ENCODE measurements around the gene PTPRF.

The PTPRF gene

DNA sequence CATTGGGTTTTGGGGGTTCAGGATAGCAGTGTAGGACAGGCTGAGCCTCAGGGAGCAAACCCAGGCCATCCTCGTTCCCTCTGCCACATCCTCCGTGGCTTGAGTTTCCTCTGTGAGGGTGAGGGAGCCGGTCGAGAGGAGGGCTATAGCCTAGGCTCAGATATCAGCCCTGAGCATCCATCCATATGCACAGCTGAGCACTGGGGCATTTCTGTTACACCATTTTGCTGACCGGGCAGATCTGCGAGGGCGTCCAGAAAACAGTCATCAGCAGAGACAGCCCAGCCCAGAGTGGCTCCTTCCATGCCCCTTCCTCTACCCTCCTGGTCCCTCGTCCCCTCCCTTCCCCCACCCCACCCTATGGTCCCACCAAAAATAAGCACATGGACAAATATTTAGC is 53.5 kb downstream of the PTPRF start:
- no peak for DNase-seq

DNA sequence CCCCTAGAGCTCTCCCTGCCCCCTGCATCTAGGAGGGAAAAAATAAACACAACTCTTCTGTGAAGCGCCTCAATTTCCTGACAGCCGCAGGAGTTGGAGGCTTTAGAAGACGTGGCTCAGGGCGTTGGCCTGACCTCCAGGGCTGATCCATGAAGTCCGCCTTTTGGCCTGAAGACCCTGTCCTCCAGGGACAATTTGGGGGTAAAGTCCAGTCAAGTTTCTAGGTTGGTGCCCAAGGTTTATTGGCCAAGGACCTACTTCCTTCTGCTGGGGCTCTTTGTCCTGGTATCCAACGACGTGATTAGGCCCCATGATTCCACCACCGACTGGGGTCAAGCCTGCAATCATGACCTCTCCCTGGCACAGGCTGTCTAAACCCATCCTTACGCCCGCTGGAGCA is 54.9 kb downstream of the PTPRF start:
- no peak for DNase-seq

DNA sequence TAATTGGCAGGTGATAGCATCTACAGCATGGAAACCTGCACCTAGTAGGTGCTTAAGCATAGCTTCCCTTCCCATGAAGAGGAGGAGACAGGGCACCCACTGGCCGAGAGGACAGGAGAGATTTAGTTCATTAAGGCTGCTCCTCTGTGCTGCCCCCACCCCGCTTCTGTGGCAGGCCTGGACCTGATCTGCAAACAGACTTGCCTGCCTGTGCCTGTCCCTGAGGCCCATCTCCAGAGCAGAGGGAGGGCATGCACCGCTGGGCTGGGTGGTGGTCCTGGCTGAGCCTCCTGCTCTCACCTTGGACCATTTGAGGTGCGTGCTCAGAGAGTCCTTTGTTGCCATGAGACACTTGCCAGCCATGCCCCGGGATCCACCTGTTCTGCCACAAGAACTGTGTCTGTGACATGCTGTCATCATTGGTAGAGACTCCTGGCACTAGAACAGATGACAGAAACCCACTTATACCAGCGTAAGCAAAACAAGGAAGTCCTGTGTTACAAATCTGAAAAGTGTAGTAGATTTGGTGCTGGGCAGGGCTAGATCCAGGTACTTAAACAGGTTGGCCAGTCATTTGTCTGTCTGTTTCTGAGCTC is 55.6 kb downstream of the PTPRF start:
- no peak for DNase-seq

DNA sequence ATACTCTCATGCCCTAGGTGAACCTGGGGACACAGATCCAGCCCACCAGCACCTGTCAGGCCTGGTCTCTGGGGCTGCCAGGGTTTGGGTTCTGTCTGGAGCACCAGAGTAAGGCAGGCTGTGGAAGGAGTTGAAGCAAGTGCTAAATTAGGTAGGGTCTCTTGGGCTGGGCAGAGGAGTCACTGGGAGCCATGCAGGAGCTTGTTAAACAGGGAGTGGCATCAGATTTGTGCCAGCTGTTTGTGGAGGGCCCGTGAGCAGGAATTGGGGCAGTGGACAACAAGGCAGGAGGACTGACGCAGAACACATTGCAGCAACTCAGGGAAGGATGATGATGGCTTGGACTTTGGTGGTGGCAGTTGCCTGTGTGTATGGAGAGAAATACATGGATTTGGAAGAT is 56.3 kb downstream of the PTPRF start:
- no peak for DNase-seq

DNA sequence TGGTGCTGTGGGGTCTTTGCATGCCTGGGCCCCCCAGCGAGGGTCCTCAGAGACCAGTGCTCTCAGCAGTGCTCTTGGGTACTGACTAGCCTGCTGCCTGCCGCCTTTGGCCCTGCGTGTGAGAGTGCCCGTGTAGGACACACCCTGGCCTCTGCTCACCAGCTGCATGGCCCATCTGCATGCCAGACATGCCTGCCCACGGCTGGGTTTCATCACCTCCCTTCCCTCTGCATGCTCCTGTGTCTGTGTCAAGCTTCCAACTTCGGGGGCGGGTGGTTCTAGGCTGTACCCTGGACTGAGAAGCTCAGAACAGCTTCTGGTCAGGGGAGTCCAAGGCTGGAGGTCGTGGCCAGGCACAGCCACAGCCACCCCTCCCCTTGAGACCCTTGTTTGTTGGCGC is 56.9 kb downstream of the PTPRF start:
- no peak for DNase-seq

DNA sequence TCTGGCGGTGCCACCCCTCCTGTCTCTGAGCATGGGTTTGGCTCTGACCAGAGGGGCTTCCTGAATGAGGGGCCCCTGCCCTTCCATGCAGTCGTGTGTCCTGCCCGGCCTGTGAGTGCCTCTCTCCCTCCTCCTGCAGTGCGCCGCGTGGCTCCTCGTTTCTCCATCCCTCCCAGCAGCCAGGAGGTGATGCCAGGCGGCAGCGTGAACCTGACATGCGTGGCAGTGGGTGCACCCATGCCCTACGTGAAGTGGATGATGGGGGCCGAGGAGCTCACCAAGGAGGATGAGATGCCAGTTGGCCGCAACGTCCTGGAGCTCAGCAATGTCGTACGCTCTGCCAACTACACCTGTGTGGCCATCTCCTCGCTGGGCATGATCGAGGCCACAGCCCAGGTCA is 57.9 kb downstream of the PTPRF start:
- DNase-seq: no peak

DNA sequence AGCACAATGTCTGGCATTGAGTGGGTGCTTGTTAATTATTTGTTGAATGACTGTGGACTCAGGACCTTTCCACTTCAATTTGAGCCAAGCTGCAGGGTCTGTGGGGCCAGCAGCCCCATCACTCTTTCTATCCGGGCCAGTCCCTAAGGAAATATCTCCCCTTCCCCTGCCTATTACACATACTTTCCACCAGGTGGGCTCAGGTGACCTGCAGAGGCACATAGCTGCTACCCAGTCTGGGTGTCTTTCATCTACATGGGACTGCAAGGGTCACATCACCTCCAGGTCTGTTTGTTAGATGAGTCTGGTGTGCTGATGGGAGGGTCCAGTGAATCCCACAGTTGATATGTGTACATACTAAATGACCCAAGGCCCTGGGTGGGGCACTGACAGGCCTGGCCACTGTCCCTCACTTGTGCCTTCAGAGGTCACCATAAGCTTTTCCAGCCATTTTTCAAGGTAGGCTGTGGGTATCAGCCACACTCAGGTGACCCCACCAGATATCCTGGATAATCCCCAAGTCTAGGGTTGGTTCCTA is 59.8 kb downstream of the PTPRF start:
- no peak for DNase-seq

DNA sequence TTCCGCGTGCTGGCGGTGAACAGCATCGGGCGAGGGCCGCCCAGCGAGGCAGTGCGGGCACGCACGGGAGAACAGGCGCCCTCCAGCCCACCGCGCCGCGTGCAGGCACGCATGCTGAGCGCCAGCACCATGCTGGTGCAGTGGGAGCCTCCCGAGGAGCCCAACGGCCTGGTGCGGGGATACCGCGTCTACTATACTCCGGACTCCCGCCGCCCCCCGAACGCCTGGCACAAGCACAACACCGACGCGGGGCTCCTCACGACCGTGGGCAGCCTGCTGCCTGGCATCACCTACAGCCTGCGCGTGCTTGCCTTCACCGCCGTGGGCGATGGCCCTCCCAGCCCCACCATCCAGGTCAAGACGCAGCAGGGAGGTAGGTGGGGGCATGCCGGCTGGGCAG is 60.5 kb downstream of the PTPRF start:
- DNase-seq: no peak

DNA sequence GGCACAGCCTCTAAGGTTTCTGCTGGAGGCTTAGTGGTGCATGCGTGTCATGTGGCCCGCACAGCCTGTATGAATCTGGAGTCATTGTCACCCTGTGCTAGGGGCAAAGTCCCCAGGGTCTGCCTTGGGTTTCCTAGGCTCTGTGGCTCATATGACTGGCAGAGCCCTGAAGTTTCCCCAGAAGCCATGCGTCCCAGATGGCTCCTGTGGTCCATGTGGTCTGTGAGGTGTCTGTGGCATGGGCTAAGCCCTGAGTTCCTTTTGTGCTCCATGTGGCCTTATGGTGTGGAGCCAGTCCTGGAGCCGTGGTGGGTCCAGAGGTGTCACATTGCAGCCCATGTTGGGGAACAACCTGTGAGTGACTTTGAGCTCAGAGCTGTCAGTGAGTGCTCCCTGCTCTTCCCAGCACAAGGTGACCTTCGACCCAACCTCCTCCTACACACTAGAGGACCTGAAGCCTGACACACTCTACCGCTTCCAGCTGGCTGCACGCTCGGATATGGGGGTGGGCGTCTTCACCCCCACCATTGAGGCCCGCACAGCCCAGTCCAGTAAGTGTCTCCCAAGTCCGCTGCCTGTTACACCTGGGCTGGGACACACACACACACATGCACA is 61.5 kb downstream of the PTPRF start:
- DNase-seq: no peak

DNA sequence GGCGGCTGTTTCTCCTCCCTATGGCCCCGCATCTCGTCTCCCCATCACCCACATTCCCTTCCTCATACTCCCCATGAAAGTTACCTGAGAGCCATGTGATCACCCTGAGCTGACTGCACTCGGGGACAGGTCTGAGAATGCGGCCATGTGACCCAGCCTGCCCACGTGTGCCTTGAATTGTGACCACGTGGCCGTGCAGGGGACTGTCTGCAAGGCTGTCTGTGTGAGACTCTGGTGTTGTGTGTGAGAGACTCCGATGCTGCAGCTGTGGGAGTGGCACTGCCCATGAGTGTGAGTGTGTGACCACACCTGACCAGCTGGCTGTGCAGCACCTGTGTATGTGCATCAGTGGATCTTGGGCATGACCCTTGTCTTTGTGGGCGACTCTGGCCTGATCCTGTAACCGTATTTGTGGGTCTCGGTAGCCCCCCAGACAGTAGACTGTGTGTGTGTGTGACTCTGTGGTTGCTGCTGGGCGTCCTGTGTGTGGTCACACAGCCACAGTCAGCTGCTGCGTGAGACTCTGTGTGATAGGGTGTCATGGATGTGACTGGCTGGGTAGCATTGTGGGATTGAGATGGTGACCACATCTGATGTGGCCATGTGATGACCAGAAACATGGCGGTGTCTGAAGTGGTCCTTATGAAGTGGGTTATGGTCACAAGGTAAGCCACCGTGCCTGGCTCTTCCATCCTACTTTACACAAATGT is 62.4 kb downstream of the PTPRF start:
- DNase-seq: no peak

DNA sequence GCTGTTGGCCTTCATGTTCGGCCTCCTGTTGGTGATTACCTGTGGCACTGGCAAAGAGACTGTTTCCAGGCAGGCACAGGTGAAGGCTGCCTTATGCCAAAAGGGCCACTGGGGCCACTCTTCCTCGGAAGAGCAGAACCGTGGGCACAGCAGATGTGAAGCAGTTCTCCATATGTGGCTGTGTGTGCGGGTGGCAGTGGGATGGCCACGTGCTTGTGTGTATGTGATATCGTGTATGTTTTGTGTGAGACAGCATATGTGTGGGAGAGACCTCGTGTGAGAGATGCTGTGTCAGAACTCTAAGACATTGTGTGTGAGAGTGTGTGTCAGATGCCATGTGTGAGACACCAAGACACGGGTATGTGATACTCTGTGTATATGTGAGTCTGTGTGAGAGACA is 65.9 kb downstream of the PTPRF start:
- DNase-seq: no peak

DNA sequence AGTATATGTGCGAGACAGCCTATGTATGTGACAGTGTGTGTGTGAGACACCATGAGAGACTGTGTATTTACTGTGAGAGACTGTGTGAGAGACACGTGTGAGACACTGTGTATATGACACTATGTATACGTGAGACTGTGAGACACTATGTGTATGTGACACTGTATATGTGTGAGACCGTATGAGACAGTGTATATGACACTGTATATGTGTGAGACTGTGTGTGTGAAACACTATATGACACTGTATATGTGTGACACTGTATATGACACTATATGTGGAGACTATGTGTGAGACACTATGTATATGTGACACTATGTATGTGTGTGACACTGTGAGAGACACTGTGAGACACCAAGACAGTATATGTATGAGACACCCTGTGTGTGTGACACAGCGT is 66.3 kb downstream of the PTPRF start:
- no peak for DNase-seq

DNA sequence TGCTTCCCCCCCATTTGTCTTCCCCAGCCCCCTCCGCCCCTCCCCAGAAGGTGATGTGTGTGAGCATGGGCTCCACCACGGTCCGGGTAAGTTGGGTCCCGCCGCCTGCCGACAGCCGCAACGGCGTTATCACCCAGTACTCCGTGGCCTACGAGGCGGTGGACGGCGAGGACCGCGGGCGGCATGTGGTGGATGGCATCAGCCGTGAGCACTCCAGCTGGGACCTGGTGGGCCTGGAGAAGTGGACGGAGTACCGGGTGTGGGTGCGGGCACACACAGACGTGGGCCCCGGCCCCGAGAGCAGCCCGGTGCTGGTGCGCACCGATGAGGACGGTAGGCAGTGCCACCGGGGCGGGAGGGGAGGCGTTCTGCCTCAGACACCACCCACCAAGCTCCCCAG is 67.0 kb downstream of the PTPRF start:
- DNase-seq: no peak

DNA sequence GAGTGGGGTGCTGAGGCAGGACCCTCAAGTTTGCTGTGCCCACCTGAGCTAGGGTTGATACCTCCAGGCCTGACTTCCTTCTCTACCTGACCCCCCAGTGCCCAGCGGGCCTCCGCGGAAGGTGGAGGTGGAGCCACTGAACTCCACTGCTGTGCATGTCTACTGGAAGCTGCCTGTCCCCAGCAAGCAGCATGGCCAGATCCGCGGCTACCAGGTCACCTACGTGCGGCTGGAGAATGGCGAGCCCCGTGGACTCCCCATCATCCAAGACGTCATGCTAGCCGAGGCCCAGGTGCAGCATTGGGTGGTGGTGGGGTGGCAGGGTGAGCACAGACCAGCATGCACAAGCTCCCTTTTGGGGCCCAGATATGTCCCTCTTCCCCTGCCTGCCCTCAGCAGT is 67.9 kb downstream of the PTPRF start:
- no peak for DNase-seq

DNA sequence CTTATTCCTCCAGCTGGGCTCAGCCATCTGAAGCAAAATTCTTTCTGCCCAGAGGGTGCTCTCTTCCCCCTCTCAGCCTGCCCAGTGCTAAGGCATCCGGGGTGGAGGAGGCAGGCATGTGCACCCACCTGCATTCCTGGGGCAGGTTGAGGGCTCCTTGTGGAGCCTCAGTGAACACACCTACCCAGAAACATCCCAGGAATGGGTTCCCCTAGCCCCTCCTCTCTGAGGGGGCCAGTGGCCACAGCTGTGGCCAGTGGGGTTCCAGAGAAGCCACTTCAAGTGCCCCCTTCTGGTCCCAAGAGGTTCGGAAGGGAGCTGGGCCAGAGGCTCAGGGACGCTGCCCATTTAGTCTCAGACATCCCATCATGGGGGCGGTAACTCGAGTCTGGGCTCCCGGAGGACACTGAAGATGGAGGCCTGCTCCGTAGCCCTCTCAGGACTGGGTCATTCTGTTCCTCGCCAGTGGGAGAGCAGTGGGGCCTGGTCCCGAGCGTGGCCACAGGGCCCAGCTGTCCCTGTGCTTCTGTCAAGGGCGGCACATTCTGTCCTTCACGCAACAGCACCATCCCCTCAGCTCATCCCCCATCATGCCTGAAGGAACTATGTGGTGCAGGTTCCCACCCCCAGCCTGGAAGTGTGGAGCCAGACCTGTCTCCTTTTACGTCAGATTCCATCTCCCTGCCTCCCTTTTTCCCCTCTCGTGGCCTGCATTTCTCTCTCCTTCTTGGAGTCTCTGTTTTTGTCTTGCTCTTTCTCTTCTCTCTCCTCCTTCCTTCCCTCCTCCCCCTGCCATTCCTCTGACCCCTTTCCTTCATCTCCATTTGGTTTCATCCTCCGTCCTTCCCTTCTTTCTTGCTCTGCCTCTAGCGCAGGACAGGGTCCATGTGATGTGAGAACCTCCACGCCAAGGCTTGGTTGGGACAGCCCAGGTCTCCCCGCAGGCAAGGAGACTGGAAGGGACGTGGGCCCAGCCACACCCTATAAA is 69.6 kb downstream of the PTPRF start:
- DNase-seq: no peak

DNA sequence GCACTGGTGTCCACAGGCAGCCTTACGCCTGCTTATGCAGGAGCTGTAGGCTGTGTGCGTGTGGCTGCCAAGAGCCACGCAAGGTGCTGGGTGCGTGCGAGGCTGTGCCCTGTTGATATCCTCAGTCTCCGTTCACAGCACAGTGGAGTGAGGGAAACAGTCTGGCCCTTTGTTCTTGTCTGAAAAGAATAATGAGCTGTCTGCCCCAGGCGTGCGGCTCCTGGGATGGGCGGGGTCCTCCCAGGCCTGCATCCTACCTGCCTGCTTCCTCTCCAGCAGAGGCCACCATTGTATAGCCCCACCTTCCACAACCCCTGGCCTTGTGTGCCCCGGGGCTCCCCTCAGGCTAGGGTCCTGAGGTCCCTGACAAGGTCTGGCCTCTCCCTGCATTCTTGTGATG is 72.3 kb downstream of the PTPRF start:
- no peak for DNase-seq

DNA sequence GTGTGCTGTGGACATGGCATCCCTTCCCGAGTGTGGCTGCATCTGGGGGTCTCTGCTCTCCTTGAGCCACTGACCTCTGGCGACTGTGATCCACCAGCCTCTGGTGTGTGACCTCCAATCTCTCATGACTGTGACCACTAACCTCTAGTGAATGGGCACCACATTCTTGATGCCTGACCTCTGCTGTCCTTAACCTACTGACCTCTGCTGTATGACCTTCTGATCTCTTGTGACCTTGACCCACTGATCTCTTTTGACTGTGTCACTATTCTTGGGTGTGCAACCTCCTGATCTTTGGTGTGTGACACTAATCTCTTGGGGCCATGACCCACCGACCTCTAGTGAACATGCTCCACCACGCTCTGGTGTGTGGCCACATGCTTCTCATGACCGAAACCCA is 73.5 kb downstream of the PTPRF start:
- no peak for DNase-seq

DNA sequence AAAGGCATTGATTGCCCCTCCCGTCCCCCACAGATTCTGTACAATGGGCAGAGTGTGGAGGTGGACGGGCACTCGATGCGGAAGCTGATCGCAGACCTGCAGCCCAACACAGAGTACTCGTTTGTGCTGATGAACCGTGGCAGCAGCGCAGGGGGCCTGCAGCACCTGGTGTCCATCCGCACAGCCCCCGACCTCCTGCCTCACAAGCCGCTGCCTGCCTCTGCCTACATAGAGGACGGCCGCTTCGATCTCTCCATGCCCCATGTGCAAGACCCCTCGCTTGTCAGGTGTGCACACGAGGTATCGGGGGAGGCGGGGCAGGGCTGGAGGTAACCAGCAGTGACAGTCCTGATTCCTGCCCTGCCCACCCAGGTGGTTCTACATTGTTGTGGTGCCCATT is 74.5 kb downstream of the PTPRF start:
- no peak for DNase-seq

DNA sequence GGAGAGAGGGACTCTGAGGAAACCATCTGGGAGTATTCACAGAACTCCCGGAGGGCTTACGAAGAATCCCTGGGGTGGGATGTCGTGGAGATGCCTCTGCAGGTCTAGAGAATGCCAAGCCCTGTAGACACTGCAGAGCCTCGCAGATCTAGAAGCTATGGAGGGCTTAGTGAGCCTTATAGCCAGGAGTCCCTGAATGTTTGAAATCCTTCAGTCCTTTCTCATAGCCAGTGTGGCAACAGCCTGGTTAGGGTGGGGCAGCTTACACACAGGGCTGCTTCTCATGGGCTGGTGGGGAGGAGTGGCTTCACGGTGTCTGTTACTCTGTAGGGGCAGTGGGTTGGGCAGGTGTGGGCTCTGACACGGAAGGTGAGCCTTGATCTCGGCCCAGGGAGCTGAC is 75.1 kb downstream of the PTPRF start:
- no peak for DNase-seq

DNA sequence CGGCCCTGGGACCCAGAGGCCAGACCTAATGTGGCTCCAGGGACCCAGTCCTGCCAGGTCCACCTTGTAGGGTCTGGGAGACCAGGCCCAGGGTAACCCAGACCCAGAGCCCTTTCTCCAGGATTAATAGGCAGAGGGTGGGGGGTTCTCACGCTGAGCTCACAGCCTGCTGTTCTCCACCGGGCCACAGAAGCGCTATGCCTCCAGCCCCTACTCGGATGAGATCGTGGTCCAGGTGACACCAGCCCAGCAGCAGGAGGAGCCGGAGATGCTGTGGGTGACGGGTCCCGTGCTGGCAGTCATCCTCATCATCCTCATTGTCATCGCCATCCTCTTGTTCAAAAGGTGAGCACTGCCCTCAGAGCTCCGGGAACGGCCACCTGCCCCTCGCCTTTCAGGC is 75.9 kb downstream of the PTPRF start:
- DNase-seq: no peak

DNA sequence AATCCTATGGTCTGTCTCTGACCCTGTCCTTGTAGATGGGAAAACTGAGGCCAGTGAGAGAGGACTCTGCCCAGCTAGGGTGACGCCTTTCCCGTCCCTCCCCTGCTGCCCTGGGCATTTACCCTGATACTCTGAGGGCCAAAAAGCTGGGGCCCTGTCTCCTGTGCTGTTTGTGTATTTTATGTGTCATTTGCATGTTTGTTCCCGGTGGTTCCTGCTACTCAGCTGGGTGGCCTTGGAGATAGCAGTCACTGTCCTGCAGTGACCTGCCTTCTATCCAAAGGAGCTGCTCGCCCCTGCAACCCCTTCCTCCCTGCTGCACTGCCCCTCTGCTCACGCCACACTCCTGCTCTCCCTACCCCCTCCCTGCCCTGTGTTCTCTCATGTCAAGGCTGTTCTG is 78.1 kb downstream of the PTPRF start:
- no peak for DNase-seq

DNA sequence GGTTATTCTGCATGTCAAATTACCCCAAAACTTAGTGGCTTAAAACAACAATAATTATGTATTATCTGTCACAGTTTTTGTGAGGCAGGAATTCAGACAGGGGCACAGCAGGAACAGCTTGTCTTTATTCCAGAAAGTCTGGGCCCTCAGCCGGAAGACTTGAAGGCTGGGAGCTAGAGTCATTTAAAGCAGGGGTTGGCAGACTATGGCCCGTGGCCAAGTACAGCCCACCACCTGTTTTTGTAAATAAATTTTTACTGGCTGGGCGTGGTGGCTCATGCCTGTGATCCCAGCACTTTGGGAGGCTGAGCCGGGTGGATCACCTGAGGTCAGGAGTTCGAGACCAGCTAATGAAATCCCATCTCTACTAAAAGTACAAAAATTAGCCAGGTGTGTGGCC is 79.7 kb downstream of the PTPRF start:
- no peak for DNase-seq

DNA sequence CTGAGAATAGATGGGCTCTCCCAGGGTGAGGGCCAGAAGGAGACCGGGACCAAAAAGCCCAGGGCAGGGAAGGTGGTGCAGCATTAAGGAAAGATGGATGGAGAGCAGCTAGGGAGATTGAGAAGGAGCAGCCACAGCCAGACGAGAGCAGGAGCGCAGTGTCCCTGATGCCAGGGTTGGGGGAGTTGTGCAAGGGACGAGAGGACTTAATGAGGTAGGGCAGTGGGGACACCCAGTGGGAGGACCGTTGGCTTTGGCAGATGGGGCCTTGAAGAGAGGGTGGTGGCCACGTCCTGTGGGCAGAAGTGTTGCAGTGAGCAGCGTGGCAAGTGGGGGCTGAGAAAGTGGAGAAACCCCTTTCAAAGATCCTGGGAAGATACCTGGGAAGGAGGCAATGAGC is 81.3 kb downstream of the PTPRF start:
- DNase-seq: no peak
